PC-3 (cell line): ENCODE results near the gene LHFPL3.

Source experiments
- EZH2phosphoT487 ChIP-seq: fragments of 300-600 bp; sonication (generic); IDR thresholded peaks from 2 replicates; pipeline ENCODE4 v1.6.1; 2018; ENCODE audit warnings: mild to moderate bottlenecking, antibody characterized with exemption, low read length, borderline replicate concordance
- TF ChIP-seq, protein P1 (sequence below): fragments of 300-600 bp; sonication (generic); conservative IDR thresholded peaks from 2 replicates; pipeline ENCODE4 v1.5.1; 2017; ENCODE audit warnings: antibody characterized with exemption, low read depth, mild to moderate bottlenecking, low read length

DNA sequence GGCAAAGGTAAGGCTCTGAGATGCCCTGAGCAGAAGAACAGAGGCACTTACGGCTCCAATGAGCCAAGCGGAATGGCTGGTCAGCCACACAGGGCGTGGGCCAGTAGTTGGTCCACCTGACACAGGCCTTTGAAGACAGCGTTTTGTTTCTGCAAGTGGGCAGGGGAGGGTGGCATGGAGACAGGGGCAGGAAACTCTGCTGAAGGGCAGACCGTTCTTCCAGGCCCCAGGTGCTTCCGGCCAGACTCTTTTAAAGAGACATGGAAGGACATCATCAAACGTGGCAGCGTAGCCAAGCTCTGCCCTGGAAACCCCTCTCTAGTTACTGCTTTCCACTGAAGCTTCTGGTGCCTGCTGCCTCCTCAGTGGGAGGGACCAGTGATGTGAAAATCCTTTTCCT is 608.1 kb downstream of the LHFPL3 start:
- TF ChIP-seq, protein P1, sequence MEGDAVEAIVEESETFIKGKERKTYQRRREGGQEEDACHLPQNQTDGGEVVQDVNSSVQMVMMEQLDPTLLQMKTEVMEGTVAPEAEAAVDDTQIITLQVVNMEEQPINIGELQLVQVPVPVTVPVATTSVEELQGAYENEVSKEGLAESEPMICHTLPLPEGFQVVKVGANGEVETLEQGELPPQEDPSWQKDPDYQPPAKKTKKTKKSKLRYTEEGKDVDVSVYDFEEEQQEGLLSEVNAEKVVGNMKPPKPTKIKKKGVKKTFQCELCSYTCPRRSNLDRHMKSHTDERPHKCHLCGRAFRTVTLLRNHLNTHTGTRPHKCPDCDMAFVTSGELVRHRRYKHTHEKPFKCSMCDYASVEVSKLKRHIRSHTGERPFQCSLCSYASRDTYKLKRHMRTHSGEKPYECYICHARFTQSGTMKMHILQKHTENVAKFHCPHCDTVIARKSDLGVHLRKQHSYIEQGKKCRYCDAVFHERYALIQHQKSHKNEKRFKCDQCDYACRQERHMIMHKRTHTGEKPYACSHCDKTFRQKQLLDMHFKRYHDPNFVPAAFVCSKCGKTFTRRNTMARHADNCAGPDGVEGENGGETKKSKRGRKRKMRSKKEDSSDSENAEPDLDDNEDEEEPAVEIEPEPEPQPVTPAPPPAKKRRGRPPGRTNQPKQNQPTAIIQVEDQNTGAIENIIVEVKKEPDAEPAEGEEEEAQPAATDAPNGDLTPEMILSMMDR = no peak
- no peak for TF ChIP-seq EZH2phosphoT487
